Middle frontal gyrus (tissue), 1 donor: ENCODE data around the gene HMCN1.

ENCODE experiments used
- DNase-seq: peaks from one replicate; pipeline ENCODE4 v3.0.0-alpha.2; 2015; ENCODE audit warnings: low spot score; ENCODE audit errors: extremely low spot score

HMCN1 gene

GRCh38 chr1:186014370-186015037, 280.3 kb downstream of the HMCN1 start:
- no peak for DNase-seq

- DNase-seq: no peak
Measured at GRCh38 chr1:186016856-186017255, 282.7 kb downstream of the HMCN1 start.

GRCh38 chr1:186022184-186022583, 288.0 kb downstream of the HMCN1 start:
- no peak for DNase-seq

GRCh38 chr1:186026946-186027345, 292.8 kb downstream of the HMCN1 start:
- no peak for DNase-seq

GRCh38 chr1:186027621-186028020, 293.4 kb downstream of the HMCN1 start:
- DNase-seq: no peak

- DNase-seq: no peak
Measured at GRCh38 chr1:186030453-186030852, 296.3 kb downstream of the HMCN1 start.

- DNase-seq: no peak
Measured at GRCh38 chr1:186033847-186034271, 299.7 kb downstream of the HMCN1 start.

- no peak for DNase-seq
Measured at GRCh38 chr1:186042230-186042629, 308.0 kb downstream of the HMCN1 start.

GRCh38 chr1:186043296-186043695, 309.1 kb downstream of the HMCN1 start:
- no peak for DNase-seq

GRCh38 chr1:186044079-186044685, 310.0 kb downstream of the HMCN1 start:
- DNase-seq: no peak

GRCh38 chr1:186046437-186047211, 312.4 kb downstream of the HMCN1 start:
- DNase-seq: no peak

GRCh38 chr1:186050360-186050759, 316.2 kb downstream of the HMCN1 start:
- no peak for DNase-seq

GRCh38 chr1:186054003-186054402, 319.8 kb downstream of the HMCN1 start:
- no peak for DNase-seq

GRCh38 chr1:186054932-186055331, 320.7 kb downstream of the HMCN1 start:
- DNase-seq: no peak

GRCh38 chr1:186055846-186056245, 321.7 kb downstream of the HMCN1 start:
- no peak for DNase-seq

- DNase-seq: no peak
Measured at GRCh38 chr1:186057086-186057485, 322.9 kb downstream of the HMCN1 start.

- DNase-seq: no peak
Measured at GRCh38 chr1:186059311-186059710, 325.1 kb downstream of the HMCN1 start.

- DNase-seq: no peak
Measured at GRCh38 chr1:186059752-186060151, 325.6 kb downstream of the HMCN1 start.

- no peak for DNase-seq
Measured at GRCh38 chr1:186060226-186060625, 326.0 kb downstream of the HMCN1 start.

GRCh38 chr1:186063091-186063657, 329.0 kb downstream of the HMCN1 start:
- DNase-seq: no peak

- DNase-seq: no peak
Measured at GRCh38 chr1:186066411-186066810, 332.2 kb downstream of the HMCN1 start.

- no peak for DNase-seq
Measured at GRCh38 chr1:186073697-186074096, 339.5 kb downstream of the HMCN1 start.
